Measurements from ENCODE around the gene AHCTF1. TPM values are rescaled to one million over a fixed set of nuclear protein-coding genes. Genes with fewer than 3 reads are reported as not detected.
"Not testable (repeated sequence)": the region's sequence is repeated elsewhere in the genome, so short reads cannot be mapped to it uniquely, and the experiment has no call there.

AHCTF1 gene
- total and polyA plus RNA-seq, 9 of the 15 experiments (the other 6 are each of a cell fraction or from before 2014, with no cell fraction given), result 9.4 to 102 (median 47.6) TPM

- no peaks in the 10 kb centered on the region for H4K20me1 ChIP-seq (replicated peaks; ENCODE audit: control insufficient read depth, insufficient read depth, low read length)
- H3K4me1 ChIP-seq (replicated peaks in 1 of 2; ENCODE audit: control insufficient read depth in 2 of 2, insufficient read depth in 2 of 2, low read length in 2 of 2), result no peaks in the 10 kb centered on the region
- ChIA-PET POLR2A (interaction anchor here (0.7 to 1.0 kb wide), 3 partner anchors 9 to 27 kb away, joined by 3 to 4 read pairs (median 3); no protein-coding TSS in a partner anchor), CTCF (ENCODE audit: low intra/inter-chr PET ratio) (no interaction called here)
- H3K27me3 ChIP-seq (ENCODE audit: control insufficient read depth in 2 of 2, insufficient read depth in 2 of 2, low read length in 2 of 2), result peaks cover 41 to 51% of the 10 kb centered on the region in 2 experiments
- no peak for TF ChIP-seq CBFA2T3 (IDR thresholded peaks at IDR 0.05)
- TF ChIP-seq ZBTB9 (CRISPR knock-in tag; IDR thresholded peaks at IDR 0.05), result no peak
- TF ChIP-seq MCM7 (IDR thresholded peaks at IDR 0.05), result peak in 1 of 2 experiments; percentile 29; a peak in 1 of 4 replicates
- no peak overlapping the region for H3K4me3 ChIP-seq
- H3K9me1 ChIP-seq (ENCODE audit: control insufficient read depth, insufficient read depth, low read length), result no peaks in the 10 kb centered on the region
- no TSS peak for BruUV-seq (replicated peaks)
- ATAC-seq, result peak; percentile 44
- no peak overlapping the region; the same call in 2 of the 3 replicates for H3K27ac ChIP-seq (ENCODE audit: extremely low read depth, low read depth, low read length)
- H3K9me3 ChIP-seq (replicated peaks; ENCODE audit: control insufficient read depth, insufficient read depth, low read depth, low read length), result 0 out of 2 replicates have a peak, but pooled peaks cover 1% of the 10 kb centered on the region
- no peaks in the 10 kb centered on the region for H3K79me2 ChIP-seq (ENCODE audit: control insufficient read depth, insufficient read depth, low read length)
- intact Hi-C loops (cut with micrococcal nuclease), result no loop called here
- H2AFZ ChIP-seq (ENCODE audit: low read depth, low read length), result peak overlapping the region; percentile 30
- no peak for DNase-seq (ENCODE audit: extremely low read depth in 1 of 4, low spot score in 3 of 4)
- no peak overlapping the region for H3K4me2 ChIP-seq (ENCODE audit: insufficient read depth, low read length)
- H3K36me3 ChIP-seq (ENCODE audit: control insufficient read depth, insufficient read depth, low read length), result no peaks in the 10 kb centered on the region
- FAIRE-seq, result no peak
- 6% methylated on average over 13 of the region's 13 CpGs for WGBS (ENCODE audit: insufficient coverage, low coverage, missing lambda C conversion rate)
- H3K9ac ChIP-seq (ENCODE audit: insufficient read depth in 1 of 2, low read depth in 2 of 2, low read length in 2 of 2), result no peak overlapping the region
- in situ Hi-C loops (cut with MboI), result no loop called here
Measured at GRCh38 chr1:246814890-246815289, 116.9 kb downstream of the AHCTF1 start.

GRCh38 chr1:246813325-246813724, 118.4 kb downstream of the AHCTF1 start:
- H3K9me3 ChIP-seq (replicated peaks; ENCODE audit: control insufficient read depth, insufficient read depth, low read depth, low read length); H4K20me1 ChIP-seq (replicated peaks; ENCODE audit: control insufficient read depth, insufficient read depth, low read length); H3K4me1 ChIP-seq (replicated peaks in 1 of 2; ENCODE audit: control insufficient read depth in 2 of 2, insufficient read depth in 2 of 2, low read length in 2 of 2); H2AFZ ChIP-seq (ENCODE audit: low read depth, low read length); in situ Hi-C loops (cut with MboI); BruUV-seq (replicated peaks); H3K9ac ChIP-seq (ENCODE audit: insufficient read depth in 1 of 2, low read depth in 2 of 2, low read length in 2 of 2); H3K79me2 ChIP-seq (ENCODE audit: control insufficient read depth, insufficient read depth, low read length); H3K27ac ChIP-seq (ENCODE audit: extremely low read depth, low read depth, low read length); ATAC-seq; intact Hi-C loops (cut with micrococcal nuclease); H3K4me3 ChIP-seq; H3K4me2 ChIP-seq (ENCODE audit: insufficient read depth, low read length); FAIRE-seq; DNase-seq (ENCODE audit: extremely low read depth in 1 of 4, low spot score in 3 of 4); H3K9me1 ChIP-seq (ENCODE audit: control insufficient read depth, insufficient read depth, low read length); POLR2A ChIA-PET; H3K36me3 ChIP-seq (ENCODE audit: control insufficient read depth, insufficient read depth, low read length): not testable (repeated sequence)
- 45% methylated on average over 4 of the region's 4 CpGs for WGBS (ENCODE audit: insufficient coverage, low coverage, missing lambda C conversion rate)
- CTCF ChIA-PET (ENCODE audit: low intra/inter-chr PET ratio), result interaction anchor here (0.6 kb wide), 1 partner anchor 1686 kb away, joined by 3 read pairs; no protein-coding TSS in a partner anchor
- H3K27me3 ChIP-seq (ENCODE audit: control insufficient read depth in 2 of 2, insufficient read depth in 2 of 2, low read length in 2 of 2), result peaks cover 52 to 67% of the 10 kb centered on the region in 2 experiments
- TF ChIP-seq ZNF512 (tag; IDR thresholded peaks at IDR 0.05), result 0 out of 2 replicates have a peak, but pooled peaks have one; percentile 20

Data from K562 (cell line).